Gastroesophageal sphincter (tissue), 3 donors: ENCODE measurements around the gene GRIP2.

Source experiments
- CTCF ChIP-seq, 4 experiments: fragments of 200-600 bp in 2 of 4; fragments of 450-650 bp in 2 of 4; sonication (generic) in 1 of 4; IDR thresholded peaks; one replicate each; pipeline ENCODE4 v1.5.1; 2017 to 2019; ENCODE audit warnings: antibody characterized with exemption in 4 of 4, mild to moderate bottlenecking in 2 of 4, moderate library complexity in 2 of 4
- EP300 ChIP-seq: sonication (generic); formaldehyde crosslinking; IDR thresholded peaks from one replicate; pipeline ENCODE4 v1.6.1; 2017; ENCODE audit warnings: antibody characterized with exemption, mild to moderate bottlenecking
- POLR2A ChIP-seq, 2 donors: fragments of 450-650 bp; IDR thresholded peaks; one replicate each; pipeline ENCODE4 v1.6.1; 2017; ENCODE audit warnings: antibody characterized with exemption in 2 of 2, mild to moderate bottlenecking in 2 of 2, moderate library complexity in 1 of 2
- POLR2AphosphoS5 ChIP-seq: sonication (generic); formaldehyde crosslinking; IDR thresholded peaks from one replicate; pipeline ENCODE4 v1.6.1; 2017; ENCODE audit warnings: antibody characterized with exemption

GRCh38 chr3:14490831-14491230 lies 49.3 kb downstream of the GRIP2 start:
- TF ChIP-seq POLR2AphosphoS5 (no peak), CTCF (IDR thresholded peaks at IDR 0.05) (no peak), POLR2A (IDR thresholded peaks at IDR 0.05) (no peak), EP300 (no peak)
